Measurements from ENCODE around the gene EML1.

Gene EML1

DNA sequence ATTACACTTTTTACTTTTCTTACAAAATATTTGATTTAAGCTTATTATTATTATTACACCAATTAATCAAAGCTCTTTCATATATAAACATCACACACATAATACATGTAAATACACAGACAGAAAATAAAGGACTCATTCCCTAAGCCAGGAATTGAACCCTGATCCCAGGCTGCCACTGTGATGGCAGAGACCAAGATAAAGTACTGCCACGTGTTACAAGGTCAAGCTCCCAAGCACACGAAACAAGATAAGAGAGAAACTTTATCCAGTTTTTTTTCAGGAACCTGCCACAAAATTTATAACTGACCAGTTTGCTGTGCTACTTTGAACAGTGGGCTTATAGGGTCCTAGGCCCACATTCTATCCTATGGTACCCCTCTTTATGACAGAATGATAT lies 111.3 kb downstream of the EML1 start:
- no peak for DNase-seq (ENCODE audit: low read depth)

DNA sequence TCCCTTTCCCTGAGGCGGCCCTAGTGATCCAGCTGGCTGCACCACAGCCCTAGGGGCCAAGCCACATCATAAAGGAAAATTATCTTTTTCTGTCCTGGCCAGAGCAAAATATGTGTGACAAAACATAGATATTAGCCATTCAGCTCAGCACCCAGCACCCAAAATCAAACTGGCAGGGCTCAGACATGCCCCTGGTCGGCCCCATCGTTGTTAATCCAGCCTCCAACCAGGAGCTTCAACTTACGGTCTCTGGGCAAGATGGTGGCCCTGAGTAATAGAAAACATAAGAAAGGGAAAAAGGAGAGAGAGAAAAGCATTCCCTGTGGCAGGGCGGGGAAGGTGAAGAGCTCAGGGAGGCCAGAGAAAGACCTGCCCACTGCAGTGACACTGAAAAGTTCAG lies 111.9 kb downstream of the EML1 start:
- no peak for DNase-seq (ENCODE audit: low read depth)

DNA sequence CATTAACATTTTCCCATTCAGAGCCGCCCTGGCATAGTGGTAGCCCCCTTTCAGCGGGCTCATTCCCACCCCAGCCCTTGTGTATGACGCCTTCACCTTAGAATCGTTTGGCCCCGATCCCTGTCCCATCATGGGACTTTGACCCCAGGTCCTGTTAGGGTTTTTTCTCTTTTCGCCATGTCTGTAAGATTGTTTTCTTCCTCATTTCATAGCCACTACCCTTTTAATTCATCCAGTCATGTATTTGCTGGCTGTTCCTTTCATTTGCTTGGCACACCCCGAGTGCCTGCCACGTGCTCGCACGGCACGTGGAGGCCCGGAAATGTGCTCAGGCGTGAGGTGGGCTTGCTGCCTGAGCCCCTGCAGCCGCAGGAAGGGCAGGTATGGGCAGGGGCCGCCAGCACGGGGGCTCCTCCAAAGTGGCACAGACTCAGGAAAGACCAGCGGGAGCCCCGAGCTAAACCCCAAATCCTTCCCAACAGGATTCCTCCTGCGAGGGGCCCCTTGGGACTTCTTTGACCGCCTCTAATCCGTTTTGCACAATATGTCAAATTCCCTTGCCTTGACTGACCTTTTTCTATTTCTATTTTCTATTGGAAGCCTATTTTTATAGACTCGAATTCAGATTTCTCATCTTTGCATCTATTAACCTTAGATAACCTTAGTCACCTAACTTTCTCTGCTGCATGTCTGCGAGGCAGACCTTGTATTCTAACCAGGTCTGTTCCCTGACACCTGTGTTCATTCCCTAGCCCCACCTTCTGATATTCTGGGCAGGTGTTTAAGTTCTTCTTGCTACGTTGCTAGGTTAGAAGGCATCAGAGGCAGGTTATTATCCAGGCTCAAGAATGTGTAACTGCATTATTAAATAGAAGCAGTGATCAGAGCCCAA lies 114.8 kb downstream of the EML1 start:
- DNase-seq (ENCODE audit: low read depth) = no peak

DNA sequence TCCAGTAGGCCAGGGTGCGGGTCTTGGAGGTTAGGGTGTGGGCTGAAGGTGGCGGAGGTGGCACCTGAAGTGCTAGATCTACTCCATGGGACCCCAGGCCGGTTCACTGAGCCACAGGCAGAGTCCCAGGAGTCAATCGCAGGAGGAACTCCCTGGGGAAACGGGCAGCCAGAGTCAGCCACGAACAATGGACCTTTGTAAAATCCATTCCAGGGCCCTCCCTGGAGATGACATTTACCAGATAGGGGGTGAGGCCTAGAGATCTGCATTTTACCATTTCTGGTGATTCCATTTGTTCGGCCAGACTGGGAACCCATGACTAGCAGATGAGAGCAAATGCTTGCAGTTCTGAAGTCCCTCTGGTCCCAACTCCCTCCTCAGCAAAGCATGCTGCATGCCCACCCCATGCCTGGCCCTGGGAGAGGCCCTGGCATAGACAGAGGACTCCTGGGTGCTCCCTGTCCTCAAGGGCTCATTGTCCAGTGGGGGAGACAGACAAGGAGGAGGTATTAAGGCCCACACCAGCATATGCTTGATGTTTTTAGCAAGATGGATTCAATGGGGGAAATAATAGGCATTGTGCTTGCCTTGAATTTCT lies 115.5 kb downstream of the EML1 start:
- no peak for DNase-seq (ENCODE audit: low read depth)

DNA sequence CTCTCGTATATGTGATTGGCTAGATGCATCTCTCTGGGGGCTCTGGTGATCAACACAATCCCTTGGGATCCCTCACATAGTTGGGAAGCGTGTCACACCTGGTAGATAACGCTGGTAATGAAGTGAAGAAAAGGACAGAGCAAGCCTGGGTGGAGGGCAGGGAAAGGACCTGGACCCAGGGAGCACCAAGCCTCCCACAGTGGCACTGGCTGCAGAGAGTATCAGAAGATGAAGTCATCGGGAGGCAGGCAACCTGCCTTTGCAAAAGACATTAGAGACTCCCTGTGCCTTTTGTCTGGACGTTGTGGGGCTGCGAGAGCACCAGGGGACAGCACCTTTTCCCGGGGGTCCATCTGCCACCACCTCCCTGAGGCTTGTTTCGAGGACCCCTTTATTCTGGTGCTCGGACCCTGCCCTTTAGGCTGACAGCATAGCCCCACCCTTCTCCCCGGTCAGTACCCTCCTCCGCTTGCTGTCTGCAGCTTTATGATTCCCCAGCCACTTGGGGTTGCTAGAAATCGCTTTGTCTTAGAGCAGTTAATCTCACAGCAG lies 116.4 kb downstream of the EML1 start:
- no peak for DNase-seq (ENCODE audit: low read depth)

DNA sequence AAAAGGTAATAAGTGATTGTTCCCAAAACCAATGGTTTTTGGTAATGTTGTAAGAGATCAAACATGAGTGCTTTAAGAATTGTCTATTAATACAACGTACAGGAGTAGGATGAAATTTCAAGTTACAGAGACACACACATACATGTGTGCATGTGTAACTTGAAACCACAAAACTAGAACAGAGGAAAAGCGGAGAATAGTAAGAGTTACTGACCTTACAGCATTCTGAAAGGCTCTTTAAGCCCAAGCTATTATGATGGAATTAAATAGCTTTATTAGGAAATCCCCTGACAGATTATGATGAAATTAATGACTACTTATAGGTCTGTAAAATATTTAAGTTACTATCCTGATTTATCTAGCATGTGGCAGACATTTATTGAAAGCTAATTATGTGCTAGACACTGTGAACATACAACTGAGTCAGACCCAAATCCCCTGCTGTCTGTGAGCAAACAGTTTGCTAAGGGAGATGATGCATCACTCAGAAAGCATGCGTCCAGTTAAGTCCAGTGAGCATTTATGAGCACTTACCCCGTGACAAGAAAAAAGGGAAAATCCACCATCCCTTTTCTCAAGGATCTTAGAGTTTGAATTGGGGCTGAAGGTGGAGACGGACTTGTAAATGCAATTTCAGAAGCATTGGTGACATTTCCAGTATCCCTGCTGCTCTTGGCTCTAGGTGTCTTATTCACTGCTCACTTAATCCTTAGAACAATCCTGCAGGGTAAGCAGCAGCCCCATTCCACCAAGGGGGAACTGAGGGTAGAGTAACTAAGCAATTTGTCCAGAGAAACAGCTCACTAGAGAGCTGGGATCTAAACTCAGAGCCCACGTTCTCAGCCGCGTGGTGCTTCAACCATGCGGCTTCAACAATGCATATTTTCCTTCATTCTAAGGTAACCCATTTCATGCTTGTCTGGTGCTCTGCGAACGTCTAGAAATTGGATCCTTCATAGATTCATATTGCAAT lies 117.4 kb downstream of the EML1 start:
- no peak for DNase-seq (ENCODE audit: low read depth)

DNA sequence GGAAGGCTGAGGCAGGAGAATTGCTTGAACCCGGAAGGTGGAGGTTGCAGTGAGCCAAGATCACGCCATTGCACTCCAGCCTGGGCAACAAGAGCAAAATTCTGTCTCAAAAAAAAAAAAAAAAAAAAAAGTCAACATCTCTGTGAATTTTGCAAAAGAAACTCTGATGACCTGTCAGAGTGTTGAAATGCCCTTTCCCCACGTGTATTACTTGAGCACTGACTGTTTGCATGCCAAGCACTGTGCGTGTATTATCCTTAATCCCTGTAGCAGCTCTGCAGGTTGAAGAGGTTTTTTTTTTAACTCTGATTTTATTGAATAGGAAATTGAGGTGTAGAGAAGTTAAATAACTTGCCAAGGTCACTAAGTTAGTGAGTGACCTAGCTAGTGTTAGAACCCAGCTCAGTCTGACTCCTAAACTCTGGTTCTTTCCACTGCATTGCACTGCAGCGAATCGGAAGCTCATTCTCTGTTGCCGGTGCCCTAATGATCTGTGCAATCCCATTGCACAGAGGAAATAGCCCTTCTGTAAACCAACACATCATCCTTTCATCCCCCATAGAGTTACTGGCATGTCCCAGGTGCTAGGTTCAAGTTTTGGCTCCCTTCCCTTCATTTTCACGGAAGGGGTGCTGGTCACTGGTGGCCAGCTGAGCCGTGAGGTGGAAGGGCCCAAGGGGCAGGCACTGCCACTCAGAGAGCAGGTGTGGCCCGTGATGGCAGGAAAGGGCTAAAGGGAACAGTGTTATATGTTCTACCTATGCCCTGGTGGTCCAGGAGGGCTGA lies 122.3 kb downstream of the EML1 start:
- DNase-seq (ENCODE audit: low read depth) = no peak

DNA sequence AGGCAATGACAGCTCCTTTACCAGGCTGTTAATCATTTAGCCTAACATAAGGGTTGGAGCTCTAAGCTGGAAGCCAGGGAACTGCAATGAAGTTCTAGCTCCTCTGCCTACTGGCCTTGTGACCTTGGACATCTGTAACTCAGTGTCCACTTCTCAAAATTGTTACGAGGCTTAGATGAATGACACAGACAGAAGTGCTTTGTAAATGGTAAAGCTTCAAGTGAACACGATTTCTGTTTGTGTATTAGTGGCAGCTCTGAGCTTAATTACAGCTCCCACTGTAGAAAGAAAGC lies 122.8 kb downstream of the EML1 start:
- DNase-seq (ENCODE audit: low read depth) = no peak

DNA sequence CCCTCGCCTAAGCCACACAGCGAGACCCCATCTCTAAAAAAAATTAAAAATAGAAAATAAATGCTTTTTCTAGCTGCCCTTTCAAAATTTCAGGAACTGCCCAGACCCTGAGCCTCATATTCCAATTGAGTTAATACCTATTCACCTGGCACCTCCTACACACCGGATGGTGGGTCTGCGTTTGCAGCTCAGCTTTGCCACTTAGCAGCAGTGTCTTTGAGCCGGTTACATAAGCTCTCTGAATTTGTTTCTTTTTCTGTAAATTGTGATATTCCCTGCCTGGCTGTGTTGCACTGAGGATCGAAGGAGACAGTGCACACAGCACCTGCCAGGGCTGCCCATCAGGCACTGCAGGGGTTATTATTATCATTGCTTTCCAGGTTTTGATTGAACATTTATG lies 125.6 kb downstream of the EML1 start:
- DNase-seq (ENCODE audit: low read depth) = no peak

DNA sequence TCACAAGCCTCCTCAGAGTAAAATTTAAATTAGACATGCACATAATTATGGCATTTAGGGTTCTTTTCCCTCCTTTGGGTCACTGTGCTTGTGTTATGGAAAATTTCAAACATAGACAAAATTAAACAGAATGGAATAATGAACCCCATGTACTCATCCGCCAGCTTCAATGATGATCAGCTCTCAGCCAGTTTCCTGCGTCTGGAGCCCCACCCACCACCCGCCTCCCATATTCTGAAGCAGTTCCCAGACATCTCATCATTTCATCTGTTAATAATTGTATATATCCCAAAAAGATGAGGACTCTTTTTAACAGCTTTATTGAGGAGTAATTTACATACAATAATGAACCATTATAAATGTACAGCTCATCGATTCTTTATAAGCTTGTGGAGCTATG lies 128.2 kb downstream of the EML1 start:
- DNase-seq (ENCODE audit: low read depth) = no peak

DNA sequence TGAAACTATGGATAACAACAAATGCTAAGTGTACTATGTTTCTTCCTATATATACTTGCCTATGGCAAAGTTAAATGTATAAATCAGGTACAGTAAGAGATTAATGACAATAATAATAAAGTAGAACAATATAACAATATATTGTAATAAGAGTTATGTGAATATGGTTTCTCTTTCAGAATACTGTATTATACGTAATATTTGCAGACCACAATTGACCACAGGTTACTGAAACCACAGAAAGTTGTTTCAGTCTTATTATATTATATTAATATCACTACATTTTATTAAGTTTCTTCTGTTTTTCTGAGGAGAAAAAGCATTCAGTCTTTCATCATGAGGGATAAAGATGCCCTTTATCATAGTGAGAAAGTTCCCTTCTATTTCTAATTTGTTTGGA lies 131.2 kb downstream of the EML1 start:
- DNase-seq (ENCODE audit: low read depth) = no peak

DNA sequence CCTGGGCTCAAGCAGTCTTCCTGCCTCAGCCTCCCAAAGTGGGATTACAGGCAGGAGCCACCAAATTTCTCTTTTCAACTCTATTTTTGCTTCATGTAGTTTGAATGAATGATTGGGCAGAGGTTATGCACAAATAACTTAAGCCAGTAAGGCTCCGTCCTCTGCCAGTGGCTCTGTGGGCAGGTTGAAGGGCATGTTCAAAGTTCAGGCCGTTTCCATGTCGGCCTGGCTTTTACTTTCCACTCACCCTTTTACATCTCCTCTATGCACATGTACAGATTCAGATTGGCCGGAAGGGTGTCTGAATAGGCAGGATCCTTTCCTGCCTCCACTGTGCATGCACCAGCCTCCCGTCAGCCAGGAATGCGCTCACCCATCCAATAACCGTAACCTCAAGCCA lies 132.3 kb downstream of the EML1 start:
- no peak for DNase-seq (ENCODE audit: low read depth)

DNA sequence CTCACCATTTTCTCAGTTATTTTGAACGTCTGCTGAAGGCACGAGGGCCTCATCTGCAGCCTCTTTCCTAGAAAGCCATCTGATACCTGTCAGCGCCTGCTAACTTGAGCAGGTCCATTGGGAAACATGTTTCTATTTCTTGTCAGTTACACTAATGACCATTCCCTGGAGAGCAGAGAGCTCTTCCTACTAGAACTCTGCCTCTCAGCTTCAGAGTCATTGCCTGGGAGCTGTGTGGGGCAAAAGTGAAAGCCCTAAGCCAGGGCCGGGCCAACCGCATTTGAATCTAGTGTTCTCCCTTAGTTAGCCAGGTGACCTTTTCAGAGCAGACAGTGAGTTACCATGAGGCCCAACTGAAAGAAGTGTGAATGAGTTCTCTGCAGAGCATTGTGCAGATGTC lies 135.8 kb downstream of the EML1 start:
- no peak for DNase-seq (ENCODE audit: low read depth)

DNA sequence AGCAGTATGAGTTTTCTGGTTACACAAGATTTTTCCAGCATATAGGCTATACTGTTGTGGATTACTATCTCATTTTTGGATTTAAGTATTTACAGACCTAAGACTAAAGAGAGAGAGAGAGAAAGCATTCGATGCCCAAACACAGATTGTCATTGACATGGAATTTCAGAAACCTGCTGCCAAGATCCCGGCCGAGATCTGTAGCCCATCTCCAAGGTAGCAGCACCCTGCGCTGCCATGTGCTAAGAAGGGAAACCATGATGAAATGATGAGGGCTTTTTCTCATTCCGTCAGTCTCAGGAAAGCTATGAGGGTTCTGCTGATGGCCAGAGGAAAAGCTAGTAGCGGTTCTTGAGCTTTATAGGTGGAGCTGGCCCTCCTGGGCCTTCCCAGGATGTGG lies 136.4 kb downstream of the EML1 start:
- no peak for DNase-seq (ENCODE audit: low read depth)

DNA sequence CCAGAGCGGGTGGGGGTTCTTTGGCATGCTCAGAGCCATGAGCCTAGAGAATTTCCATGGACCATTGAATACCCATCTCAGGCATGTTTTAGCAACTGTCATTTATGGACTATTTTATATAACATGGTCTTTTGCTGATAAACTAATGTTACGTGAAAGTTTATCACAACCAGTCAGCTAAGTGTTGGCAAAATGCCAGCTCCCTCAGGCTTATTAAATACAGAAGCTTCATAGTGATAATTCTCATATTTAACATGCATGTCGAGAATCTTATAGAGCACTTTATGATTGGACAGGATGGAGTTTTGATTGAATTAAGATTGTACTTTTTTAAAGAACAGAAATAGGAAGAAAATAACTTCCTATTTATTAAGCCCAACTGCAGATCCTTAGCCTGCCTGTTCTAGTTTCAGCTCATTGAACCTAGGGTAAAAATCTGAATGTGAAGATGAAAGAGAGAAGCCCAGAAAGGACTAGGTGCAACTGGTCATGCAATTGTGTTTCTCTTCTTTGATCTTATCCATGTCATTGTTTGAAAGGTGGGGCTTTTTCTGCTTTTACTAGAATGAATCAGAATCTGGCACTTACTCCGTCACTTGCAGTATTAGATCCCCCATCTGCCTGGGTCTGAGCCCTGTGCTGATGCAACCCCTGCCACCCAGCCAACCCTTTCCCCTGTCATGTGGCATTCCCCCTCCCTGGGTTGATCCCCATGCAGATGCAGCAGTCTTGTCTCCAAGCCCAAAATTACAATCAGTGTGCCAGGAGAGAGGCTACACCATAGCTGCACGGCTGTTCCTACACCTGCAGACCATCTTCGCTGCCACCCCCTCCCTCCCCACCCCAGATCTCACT lies 137.4 kb downstream of the EML1 start:
- no peak for DNase-seq (ENCODE audit: low read depth)

DNA sequence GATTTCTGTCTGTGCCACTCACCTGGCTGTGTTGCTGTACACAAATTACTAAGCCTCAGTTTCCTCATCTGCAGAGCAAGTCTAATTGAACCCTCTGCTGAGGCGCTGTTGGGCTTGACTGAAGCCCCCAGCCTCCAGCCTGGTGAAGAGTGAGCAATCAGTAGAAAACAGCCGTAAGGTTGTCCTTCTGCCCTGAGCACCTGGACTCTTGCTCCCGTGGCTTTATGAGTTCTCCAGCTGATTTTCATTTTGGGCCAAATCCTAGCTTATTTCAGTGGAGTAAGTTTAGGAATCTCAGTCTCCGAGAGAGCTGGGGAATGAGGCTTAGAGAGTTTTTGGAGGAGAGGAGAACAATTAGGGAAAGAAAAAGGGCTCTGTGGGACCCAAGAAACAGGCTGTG lies 138.1 kb downstream of the EML1 start:
- DNase-seq (ENCODE audit: low read depth) = no peak

DNA sequence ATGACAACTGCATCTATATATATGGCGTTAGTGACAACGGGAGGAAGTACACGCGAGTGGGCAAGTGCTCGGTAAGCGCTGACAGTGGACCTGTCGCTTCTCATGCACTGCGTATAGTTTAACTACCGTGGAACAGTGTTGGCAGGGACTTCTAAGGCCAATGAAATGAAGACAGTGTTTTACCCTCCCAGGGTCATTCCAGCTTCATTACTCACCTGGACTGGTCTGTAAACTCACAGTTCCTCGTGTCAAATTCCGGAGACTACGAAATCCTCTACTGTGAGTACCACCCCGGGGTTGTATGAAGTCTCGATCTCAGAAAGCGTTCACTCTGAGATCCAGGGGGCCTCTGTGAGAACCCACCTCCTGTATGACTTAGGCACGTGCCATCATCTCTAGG lies 142.8 kb downstream of the EML1 start:
- DNase-seq (ENCODE audit: low read depth) = no peak

DNA sequence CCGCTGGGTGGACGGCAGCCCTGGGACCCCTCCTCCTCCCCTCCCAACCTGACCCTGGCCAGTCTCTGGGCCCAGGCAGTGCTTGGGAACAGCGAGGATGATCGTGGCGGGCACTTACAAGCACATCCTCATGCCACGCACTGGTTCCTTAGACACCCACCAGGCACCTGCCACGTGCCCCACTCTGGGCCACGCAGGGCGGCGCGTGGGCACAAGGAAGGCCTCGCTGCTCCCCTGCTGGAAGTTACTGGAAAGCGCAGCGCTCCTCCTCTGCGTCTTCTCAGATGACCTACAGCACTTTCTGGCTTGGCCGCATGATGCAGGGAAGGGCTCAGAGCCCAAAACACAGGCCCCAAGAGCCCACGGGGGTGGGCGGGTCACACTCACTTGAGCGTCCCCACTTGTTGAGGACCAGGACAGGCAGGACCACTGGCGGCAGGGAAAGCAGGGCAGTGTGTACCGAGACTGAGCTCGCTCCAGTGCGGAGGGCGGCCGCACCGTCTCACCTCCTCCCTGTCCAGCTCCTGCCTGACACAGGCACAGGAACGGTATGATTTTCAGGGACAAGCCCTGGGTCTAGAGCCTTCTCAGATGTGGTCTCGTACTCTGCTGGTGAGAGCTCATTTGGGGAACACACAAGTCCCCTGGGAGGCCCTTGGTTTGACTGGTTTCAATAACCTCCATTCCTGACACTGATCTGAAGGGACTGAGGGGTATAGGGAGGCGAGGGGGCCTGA lies 143.7 kb downstream of the EML1 start:
- no peak for DNase-seq (ENCODE audit: low read depth)

DNA sequence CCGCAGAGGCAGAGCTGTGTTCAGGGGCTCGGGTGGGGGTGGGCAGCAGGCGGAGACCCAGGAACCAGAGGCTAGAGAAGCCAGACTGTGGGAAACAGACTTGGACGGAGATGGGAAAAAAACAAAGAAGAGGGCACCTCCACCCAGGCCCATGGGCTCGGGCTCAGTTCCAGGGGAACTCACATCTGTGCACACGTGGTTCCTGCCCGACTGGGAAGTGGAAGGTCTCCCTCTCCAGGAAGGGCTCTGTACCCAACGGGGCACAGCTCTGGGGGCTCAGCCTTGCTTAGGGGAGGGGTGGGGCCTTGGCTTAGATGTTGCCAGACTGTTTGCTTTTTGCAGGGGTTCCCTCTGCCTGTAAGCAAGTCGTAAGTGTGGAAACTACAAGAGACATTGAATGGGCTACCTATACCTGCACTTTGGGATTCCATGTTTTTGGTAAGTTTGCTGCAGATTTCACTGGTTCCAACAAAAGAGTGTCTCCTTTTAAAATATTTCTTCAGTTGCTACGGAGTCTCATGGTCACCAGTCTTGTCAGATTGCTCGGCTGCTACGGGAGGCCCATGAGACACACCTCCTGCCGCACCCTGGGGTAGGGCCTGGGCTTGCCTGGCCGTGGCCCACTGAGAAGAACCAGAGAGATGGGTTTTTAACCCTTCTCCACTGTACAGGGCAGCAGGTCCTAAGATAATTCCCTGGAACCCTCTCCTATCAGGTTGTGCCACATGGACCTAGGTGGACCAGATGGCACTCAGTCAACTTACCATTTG lies 144.4 kb downstream of the EML1 start:
- no peak for DNase-seq (ENCODE audit: low read depth)
